Measurements from ENCODE around the gene LRRC37B.
"Not testable (repeated sequence)": the region's sequence is repeated elsewhere in the genome, so short reads cannot be mapped to it uniquely, and the experiment has no call there.

GRCh38 chr17:32033812-32034211 lies 26.6 kb downstream of the LRRC37B start:
- TF ChIP-seq CTCF, POLR2AphosphoS5 (IDR thresholded peaks at IDR 0.05): not testable (repeated sequence)

Measured in gastroesophageal sphincter (tissue), 3 donors.